PC-3 (cell line): Measurements from ENCODE around the gene NPR3. TPM values are rescaled to one million over a fixed set of nuclear protein-coding genes. Genes with fewer than 3 reads are reported as not detected.

Experiments used
- ATAC-seq: fragments of 200-7000 bp; cut with Tn5 transposase; 2 replicates; pipeline ENCODE4 v1.9.1; 2020; ENCODE audit warnings: mild to moderate bottlenecking, moderate library complexity
- BruUV-seq: library from RNA; stranded (reverse); fragments of 400-500 nt; replicated peaks from 2 replicates; lab custom pipeline; 2021; lab: Mats Ljungman, UMichigan
- CTCF ChIA-PET: fragments of 300-600 bp; sonication (Branson Sonifier 250); formaldehyde crosslinking; loops from one replicate; lab custom pipeline; 2022; ENCODE audit warnings: antibody characterized with exemption; lab: Charles Lee
- POLR2A ChIA-PET: fragments of 300-600 bp; sonication (Branson Sonifier 250); formaldehyde crosslinking; loops from one replicate; lab custom pipeline; 2022; ENCODE audit warnings: antibody characterized with exemption; ENCODE audit not compliant: unreplicated experiment; lab: Charles Lee
- DNase-seq: peaks from one replicate; pipeline ENCODE4 v3.0.0-alpha.2; 2015
- H2AFZ ChIP-seq: fragments of 300-600 bp; sonication (generic); 2 replicates; pipeline ENCODE4 v1.6.0; 2016; ENCODE audit warnings: antibody characterized with exemption, low read length
- H3F3A ChIP-seq: fragments of 300-600 bp; sonication (generic); one replicate; pipeline ENCODE4 v1.6.0; 2017; ENCODE audit warnings: antibody characterized with exemption, low read length, control low read depth, mild to moderate bottlenecking; ENCODE audit not compliant: unreplicated experiment
- H3K27ac ChIP-seq: fragments of 300-600 bp; sonication (generic); 2 replicates; pipeline ENCODE4 v1.5.1; 2016; ENCODE audit warnings: mild to moderate bottlenecking, low read length
- H3K27me3 ChIP-seq: fragments of 300-600 bp; sonication (generic); 2 replicates; pipeline ENCODE4 v1.6.1; 2016; ENCODE audit warnings: low read length, mixed read lengths
- H3K36me3 ChIP-seq: fragments of 300-600 bp; sonication (generic); 2 replicates; pipeline ENCODE4 v1.6.1; 2016; ENCODE audit warnings: low read depth, mixed run types, low read length, mixed read lengths
- H3K4me1 ChIP-seq: fragments of 300-600 bp; sonication (generic); 2 replicates; pipeline ENCODE4 v1.5.1; 2016; ENCODE audit warnings: low read length; ENCODE audit not compliant: insufficient read depth
- H3K4me2 ChIP-seq: fragments of 300-600 bp; sonication (generic); 2 replicates; pipeline ENCODE4 v1.6.0; 2016; ENCODE audit warnings: low read length
- H3K4me3 ChIP-seq: fragments of 300-600 bp; sonication (generic); 2 replicates; pipeline ENCODE4 v1.5.1; 2016; ENCODE audit warnings: mild to moderate bottlenecking, low read length, mixed read lengths
- H3K79me2 ChIP-seq: fragments of 300-600 bp; sonication (generic); 2 replicates; pipeline ENCODE4 v1.6.1; 2017; ENCODE audit warnings: low read length, mixed read lengths
- H3K9ac ChIP-seq: fragments of 300-600 bp; sonication (generic); 2 replicates; pipeline ENCODE4 v1.6.0; 2016; ENCODE audit warnings: mild to moderate bottlenecking, low read length
- H3K9me2 ChIP-seq: fragments of 300-600 bp; sonication (generic); replicated peaks from 2 replicates; pipeline ENCODE4 v1.6.1; 2016; ENCODE audit warnings: mixed run types, low read length, mixed read lengths
- H3K9me3 ChIP-seq: fragments of 300-600 bp; sonication (generic); 2 replicates; pipeline ENCODE4 v1.6.1; 2016; ENCODE audit warnings: low read length, mixed read lengths
- H4K20me1 ChIP-seq: fragments of 300-600 bp; sonication (generic); 2 replicates; pipeline ENCODE4 v1.6.1; 2016; ENCODE audit warnings: low read length, mixed read lengths
- CTCF ChIP-seq: fragments of 300-600 bp; sonication (generic); conservative IDR thresholded peaks from 2 replicates; pipeline ENCODE4 v1.5.1; 2017; ENCODE audit warnings: antibody characterized with exemption, low read depth, mild to moderate bottlenecking, low read length
- EZH2 ChIP-seq: fragments of 300-600 bp; sonication (generic); IDR thresholded peaks from one replicate; pipeline ENCODE4 v1.6.1; 2017; ENCODE audit warnings: antibody characterized with exemption, mild to moderate bottlenecking, low read length; ENCODE audit not compliant: unreplicated experiment
- EZH2phosphoT487 ChIP-seq: fragments of 300-600 bp; sonication (generic); IDR thresholded peaks from 2 replicates; pipeline ENCODE4 v1.6.1; 2018; ENCODE audit warnings: mild to moderate bottlenecking, antibody characterized with exemption, low read length, borderline replicate concordance
- intact Hi-C: fragments of 100-400 bp; cut with micrococcal nuclease; formaldehyde crosslinking; loops from 2 replicates; pipeline ENCODE4 v1.9.0; 2023
- total RNA-seq: library from RNA; depleted of rRNA; stranded (reverse); fragments of >200 nt; gene quantifications from 2 replicates; pipeline ENCODE4 v1.2.3, GENCODE V29; 2014

NPR3 gene
- total RNA-seq, 1 experiment from 2014 or later, result 3.9 TPM

GRCh38 chr5:32686799-32687498 is 24.2 kb upstream of the NPR3 start:
- H3K27me3 ChIP-seq, result no peaks in the 10 kb centered on the region
- ATAC-seq (no peak), DNase-seq (no peak)
- H3K36me3 ChIP-seq, result no peaks in the 10 kb centered on the region
- no peak overlapping the region for H3K4me3 ChIP-seq
- no peak overlapping the region for H3K27ac ChIP-seq
- no peak overlapping the region for H2AFZ ChIP-seq
- no peaks in the 10 kb centered on the region for H3K9me3 ChIP-seq
- H3K4me2 ChIP-seq, result no peak overlapping the region
- 0 out of 2 replicates have a peak, but pooled peaks cover 5% of the 10 kb centered on the region for H3K9me2 ChIP-seq
- H3F3A ChIP-seq, result no peaks in the 10 kb centered on the region
- no peaks in the 10 kb centered on the region for H3K79me2 ChIP-seq
- ChIA-PET POLR2A (no interaction called here), CTCF (no interaction called here)
- intact Hi-C loops, result no loop called here
- H3K9ac ChIP-seq, result no peak overlapping the region
- TF ChIP-seq EZH2phosphoT487, result no peak
- TF ChIP-seq CTCF, result no peak
- TF ChIP-seq EZH2, result no peak
- no peaks in the 10 kb centered on the region for H3K4me1 ChIP-seq
- H4K20me1 ChIP-seq, result no peaks in the 10 kb centered on the region
- no TSS peak for BruUV-seq

- Histone ChIP-seq H3K4me3 (no peak overlapping the region), H2AFZ (no peak overlapping the region), H3K79me2 (no peaks in the 10 kb centered on the region), H3K27me3 (no peaks in the 10 kb centered on the region), H4K20me1 (no peaks in the 10 kb centered on the region), H3K9ac (no peak overlapping the region), H3K4me2 (no peak overlapping the region), H3K9me3 (no peaks in the 10 kb centered on the region), H3K27ac (no peak overlapping the region), H3K9me2 (0 out of 2 replicates have a peak, but pooled peaks cover 5% of the 10 kb centered on the region), H3F3A (no peaks in the 10 kb centered on the region), H3K4me1 (no peaks in the 10 kb centered on the region), H3K36me3 (no peaks in the 10 kb centered on the region)
- DNase-seq (no peak), ATAC-seq (no peak)
- CTCF ChIA-PET, result no interaction called here
- no TSS peak for BruUV-seq
- TF ChIP-seq CTCF, result no peak
- no peak for TF ChIP-seq EZH2
- no peak for TF ChIP-seq EZH2phosphoT487
- POLR2A ChIA-PET, result no interaction called here
- intact Hi-C loops, result no loop called here
Observed at GRCh38 chr5:32687499-32687831, 23.7 kb upstream of the NPR3 start.

- ATAC-seq (peak; percentile 59), DNase-seq (peak; percentile 41)
- Histone ChIP-seq H2AFZ (no peak overlapping the region), H3K9ac (no peak overlapping the region), H3K79me2 (no peaks in the 10 kb centered on the region), H3K9me3 (no peaks in the 10 kb centered on the region), H3F3A (no peaks in the 10 kb centered on the region), H3K27me3 (no peaks in the 10 kb centered on the region), H3K36me3 (no peaks in the 10 kb centered on the region), H3K9me2 (0 out of 2 replicates have a peak, but pooled peaks cover 5% of the 10 kb centered on the region), H3K4me3 (no peak overlapping the region), H4K20me1 (no peaks in the 10 kb centered on the region), H3K4me2 (no peak overlapping the region), H3K27ac (no peak overlapping the region), H3K4me1 (no peaks in the 10 kb centered on the region)
- TF ChIP-seq EZH2, result no peak
- TF ChIP-seq CTCF, result peak; percentile 60
- no peak for TF ChIP-seq EZH2phosphoT487
- ChIA-PET CTCF (interaction anchor here (0.6 kb wide), 1 partner anchor 200 kb away, joined by 3 read pairs; no protein-coding TSS in a partner anchor), POLR2A (no interaction called here)
- BruUV-seq, result no TSS peak
- intact Hi-C loops, result loop anchor here (5.0 to 10.0 kb wide), 2 partner anchors 65 to 227 kb away; no protein-coding TSS in a partner anchor
Observed at GRCh38 chr5:32690153-32690552, 21.0 kb upstream of the NPR3 start.
